SU-DHL-6 (cell line): Measurements from ENCODE around the gene FAM110C.

Experiments used
- H2AFZ ChIP-seq: fragments of 200-600 bp; sonication (generic); 2 replicates; pipeline ENCODE4 v1.6.1; 2014; ENCODE audit warnings: low read depth, mild to moderate bottlenecking, moderate library complexity, mixed read lengths, antibody characterized with exemption, low read length; ENCODE audit not compliant: severe bottlenecking
- H3F3A ChIP-seq: fragments of 200-600 bp; shearing (Covaris generic); 2 replicates; pipeline ENCODE4 v1.6.0; 2016; ENCODE audit warnings: antibody characterized with exemption, mild to moderate bottlenecking; ENCODE audit not compliant: insufficient read depth
- H3K27ac ChIP-seq: fragments of 200-600 bp; sonication (generic); 2 replicates; pipeline ENCODE4 v1.5.1; 2016; ENCODE audit warnings: low read depth, mild to moderate bottlenecking, low read length, moderate library complexity, mixed read lengths
- H3K27me3 ChIP-seq: fragments of 200-600 bp; sonication (generic), shearing (Covaris generic); 2 replicates; pipeline ENCODE4 v1.6.0; 2014; ENCODE audit warnings: mild to moderate bottlenecking, low read length
- H3K36me3 ChIP-seq: fragments of 200-600 bp; sonication (generic); 2 replicates; pipeline ENCODE4 v1.6.1; 2014; ENCODE audit warnings: mild to moderate bottlenecking, low read length, mixed read lengths
- H3K4me2 ChIP-seq: fragments of 300-600, 200-600 bp; shearing (Covaris generic), sonication (generic); 2 replicates; pipeline ENCODE4 v1.6.0; 2014; ENCODE audit warnings: low read length, low read depth, mild to moderate bottlenecking; ENCODE audit not compliant: poor library complexity, severe bottlenecking
- H3K4me3 ChIP-seq: fragments of 200-600 bp; sonication (generic); 2 replicates; pipeline ENCODE4 v1.5.1; 2014; ENCODE audit warnings: antibody characterized with exemption, low read length, mild to moderate bottlenecking, mixed read lengths; ENCODE audit not compliant: insufficient read depth, poor library complexity, severe bottlenecking
- H3K79me2 ChIP-seq: fragments of 200-600 bp; sonication (generic); 2 replicates; pipeline ENCODE4 v1.6.1; 2014; ENCODE audit warnings: mild to moderate bottlenecking, low read length, moderate library complexity; ENCODE audit not compliant: insufficient read depth
- H3K9ac ChIP-seq: fragments of 200-600 bp; sonication (generic); 2 replicates; pipeline ENCODE4 v1.7.0; 2014; ENCODE audit warnings: mild to moderate bottlenecking, low read length
- H3K9me2 ChIP-seq: fragments of 200-600 bp; sonication (generic); replicated peaks from 2 replicates; pipeline ENCODE4 v1.6.1; 2014; ENCODE audit warnings: low read length; ENCODE audit not compliant: insufficient read depth
- H3K9me3 ChIP-seq: fragments of 200-600 bp; sonication (generic); 2 replicates; pipeline ENCODE4 v1.6.1; 2014; ENCODE audit warnings: low read length, mixed read lengths; ENCODE audit not compliant: insufficient read depth
- H4K20me1 ChIP-seq: fragments of 200-600 bp; sonication (generic); 2 replicates; pipeline ENCODE4 v1.6.1; 2014; ENCODE audit warnings: low read depth, mild to moderate bottlenecking, antibody characterized with exemption, low read length, moderate library complexity, mixed read lengths
- EZH2phosphoT487 ChIP-seq: fragments of 200-600 bp; sonication (generic), shearing (Covaris generic); conservative IDR thresholded peaks from 2 replicates; pipeline ENCODE4 v1.6.1; 2018; ENCODE audit warnings: mild to moderate bottlenecking, antibody characterized with exemption, low read length, moderate library complexity, mixed read lengths
- TF ChIP-seq, protein P1 (sequence below): fragments of 200-600 bp; sonication (generic); IDR thresholded peaks from one replicate; pipeline ENCODE4 v1.5.1; 2017; ENCODE audit warnings: antibody characterized with exemption, mild to moderate bottlenecking, low read length, moderate library complexity; ENCODE audit not compliant: insufficient read depth, poor library complexity, severe bottlenecking

The FAM110C gene

DNA sequence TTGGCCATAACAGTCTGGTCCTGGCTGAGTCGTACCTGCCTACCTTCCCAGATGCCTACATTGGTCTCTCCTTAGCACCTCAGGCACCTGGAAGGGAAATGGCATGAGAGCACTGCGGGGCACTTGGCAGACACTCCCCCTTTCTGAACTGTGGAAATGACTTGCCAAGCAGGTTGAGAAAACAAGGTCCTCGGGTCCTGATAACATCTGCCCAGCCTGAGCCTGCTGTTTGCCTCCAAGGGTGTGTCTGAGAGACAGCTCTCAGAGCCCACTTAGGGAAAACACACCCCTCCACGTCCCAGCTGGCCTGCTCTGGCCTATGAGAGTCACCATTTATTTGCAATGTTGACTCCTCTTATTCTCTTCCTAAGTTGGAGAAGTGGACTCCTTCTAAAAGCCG is 10.5 kb downstream of the FAM110C start:
- Histone ChIP-seq H3K27ac (no peak overlapping the region), H3F3A (no peaks in the 10 kb centered on the region), H3K4me3 (no peak overlapping the region), H3K9me2 (no peaks in the 10 kb centered on the region), H3K27me3 (no peaks in the 10 kb centered on the region), H3K36me3 (no peaks in the 10 kb centered on the region), H3K9ac (no peak overlapping the region), H3K79me2 (no peaks in the 10 kb centered on the region), H3K4me2 (no peak overlapping the region), H4K20me1 (no peaks in the 10 kb centered on the region), H3K9me3 (no peaks in the 10 kb centered on the region), H2AFZ (no peak overlapping the region)
- TF ChIP-seq EZH2phosphoT487 = no peak
- TF ChIP-seq, protein P1, sequence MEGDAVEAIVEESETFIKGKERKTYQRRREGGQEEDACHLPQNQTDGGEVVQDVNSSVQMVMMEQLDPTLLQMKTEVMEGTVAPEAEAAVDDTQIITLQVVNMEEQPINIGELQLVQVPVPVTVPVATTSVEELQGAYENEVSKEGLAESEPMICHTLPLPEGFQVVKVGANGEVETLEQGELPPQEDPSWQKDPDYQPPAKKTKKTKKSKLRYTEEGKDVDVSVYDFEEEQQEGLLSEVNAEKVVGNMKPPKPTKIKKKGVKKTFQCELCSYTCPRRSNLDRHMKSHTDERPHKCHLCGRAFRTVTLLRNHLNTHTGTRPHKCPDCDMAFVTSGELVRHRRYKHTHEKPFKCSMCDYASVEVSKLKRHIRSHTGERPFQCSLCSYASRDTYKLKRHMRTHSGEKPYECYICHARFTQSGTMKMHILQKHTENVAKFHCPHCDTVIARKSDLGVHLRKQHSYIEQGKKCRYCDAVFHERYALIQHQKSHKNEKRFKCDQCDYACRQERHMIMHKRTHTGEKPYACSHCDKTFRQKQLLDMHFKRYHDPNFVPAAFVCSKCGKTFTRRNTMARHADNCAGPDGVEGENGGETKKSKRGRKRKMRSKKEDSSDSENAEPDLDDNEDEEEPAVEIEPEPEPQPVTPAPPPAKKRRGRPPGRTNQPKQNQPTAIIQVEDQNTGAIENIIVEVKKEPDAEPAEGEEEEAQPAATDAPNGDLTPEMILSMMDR = no peak

DNA sequence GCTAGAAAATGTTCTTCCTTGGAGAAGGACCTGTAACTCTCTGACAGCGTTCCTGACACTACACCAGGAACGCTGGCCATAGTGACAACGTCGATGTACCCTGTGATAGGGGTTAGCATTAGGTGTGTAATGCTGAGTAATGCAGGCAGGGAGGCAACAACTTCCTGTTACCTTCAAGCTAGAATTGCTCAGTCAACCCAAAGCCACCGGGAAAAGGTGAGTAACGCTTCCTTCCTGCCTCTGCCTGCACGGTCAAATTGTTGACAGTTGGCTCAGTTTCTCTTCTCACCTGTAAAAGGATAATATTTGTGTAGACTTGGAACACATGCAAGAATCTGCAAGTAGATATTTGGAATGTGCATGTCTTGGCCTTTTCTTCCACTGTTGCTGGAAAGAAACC is 12.7 kb downstream of the FAM110C start:
- Histone ChIP-seq H3K4me3 (no peak overlapping the region), H4K20me1 (no peaks in the 10 kb centered on the region), H2AFZ (no peak overlapping the region), H3K79me2 (no peaks in the 10 kb centered on the region), H3K9me3 (no peaks in the 10 kb centered on the region), H3K4me2 (no peak overlapping the region), H3K27me3 (no peaks in the 10 kb centered on the region), H3K36me3 (no peaks in the 10 kb centered on the region), H3K27ac (no peak overlapping the region), H3K9ac (no peak overlapping the region), H3K9me2 (no peaks in the 10 kb centered on the region), H3F3A (no peaks in the 10 kb centered on the region)
- TF ChIP-seq EZH2phosphoT487 = no peak
- TF ChIP-seq, protein P1 = no peak

DNA sequence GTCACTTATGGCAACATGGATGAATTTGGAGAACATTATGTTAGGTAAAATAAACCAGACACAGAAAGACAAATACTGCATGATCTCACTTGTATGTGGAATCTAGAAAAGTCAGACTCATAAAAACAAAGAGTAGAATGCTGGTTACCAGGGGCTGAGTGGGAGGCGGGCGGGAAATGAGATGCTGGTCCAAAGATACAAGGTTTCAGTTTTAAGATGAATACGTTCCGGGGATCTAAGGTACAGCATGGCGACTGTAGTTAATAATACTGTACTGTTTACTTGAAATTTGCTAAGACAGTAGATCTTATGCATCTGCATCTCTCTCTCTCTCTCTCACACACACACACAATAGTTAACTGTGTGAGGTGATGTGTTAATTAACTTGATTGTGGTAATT is 14.2 kb downstream of the FAM110C start:
- H3K79me2 ChIP-seq = no peaks in the 10 kb centered on the region
- no peaks in the 10 kb centered on the region for H3K27me3 ChIP-seq
- H3K9me3 ChIP-seq = no peaks in the 10 kb centered on the region
- H3K4me3 ChIP-seq = no peak overlapping the region
- no peaks in the 10 kb centered on the region for H3K9me2 ChIP-seq
- no peak overlapping the region for H3K27ac ChIP-seq
- no peak overlapping the region for H3K9ac ChIP-seq
- H2AFZ ChIP-seq = no peak overlapping the region
- no peak for TF ChIP-seq EZH2phosphoT487
- TF ChIP-seq, protein P1 = no peak
- H3K36me3 ChIP-seq = no peaks in the 10 kb centered on the region
- H3F3A ChIP-seq = no peaks in the 10 kb centered on the region
- no peaks in the 10 kb centered on the region for H4K20me1 ChIP-seq
- no peak overlapping the region for H3K4me2 ChIP-seq

DNA sequence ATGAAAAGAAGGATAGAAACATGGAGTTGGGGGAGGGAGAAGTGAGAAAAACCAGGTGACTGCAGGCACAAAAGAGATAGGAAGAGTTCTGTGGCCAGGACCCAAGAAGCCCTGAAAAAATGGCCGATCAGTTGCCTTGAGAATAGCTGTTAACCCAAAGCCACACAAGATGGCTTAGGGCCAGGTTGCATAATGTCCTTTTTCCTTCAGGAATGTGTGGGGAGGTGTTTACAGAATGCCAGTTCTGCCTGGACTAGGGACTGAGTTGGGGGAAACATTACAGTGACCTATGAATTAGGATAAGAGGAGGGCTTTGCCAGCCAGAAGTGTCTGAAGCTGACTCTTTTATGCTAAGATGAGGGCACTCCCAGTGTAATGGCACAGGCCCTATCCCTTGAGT is 17.1 kb downstream of the FAM110C start:
- no peaks in the 10 kb centered on the region for H3K9me3 ChIP-seq
- no peak overlapping the region for H3K9ac ChIP-seq
- H3F3A ChIP-seq = no peaks in the 10 kb centered on the region
- no peak overlapping the region for H3K27ac ChIP-seq
- TF ChIP-seq EZH2phosphoT487 = no peak
- TF ChIP-seq, protein P1 = no peak
- no peaks in the 10 kb centered on the region for H3K79me2 ChIP-seq
- H2AFZ ChIP-seq = no peak overlapping the region
- no peaks in the 10 kb centered on the region for H3K36me3 ChIP-seq
- H3K4me2 ChIP-seq = no peak overlapping the region
- H3K27me3 ChIP-seq = no peaks in the 10 kb centered on the region
- no peak overlapping the region for H3K4me3 ChIP-seq
- no peaks in the 10 kb centered on the region for H3K9me2 ChIP-seq
- no peaks in the 10 kb centered on the region for H4K20me1 ChIP-seq
